ENCODE results near the gene TLE6.
A peak's percentile ranks its signal among the peaks of the same experiment; 100 is the strongest.
"Not testable (repeated sequence)": the region's sequence is repeated elsewhere in the genome, so short reads cannot be mapped to it uniquely, and the experiment has no call there.

Gene TLE6

DNA sequence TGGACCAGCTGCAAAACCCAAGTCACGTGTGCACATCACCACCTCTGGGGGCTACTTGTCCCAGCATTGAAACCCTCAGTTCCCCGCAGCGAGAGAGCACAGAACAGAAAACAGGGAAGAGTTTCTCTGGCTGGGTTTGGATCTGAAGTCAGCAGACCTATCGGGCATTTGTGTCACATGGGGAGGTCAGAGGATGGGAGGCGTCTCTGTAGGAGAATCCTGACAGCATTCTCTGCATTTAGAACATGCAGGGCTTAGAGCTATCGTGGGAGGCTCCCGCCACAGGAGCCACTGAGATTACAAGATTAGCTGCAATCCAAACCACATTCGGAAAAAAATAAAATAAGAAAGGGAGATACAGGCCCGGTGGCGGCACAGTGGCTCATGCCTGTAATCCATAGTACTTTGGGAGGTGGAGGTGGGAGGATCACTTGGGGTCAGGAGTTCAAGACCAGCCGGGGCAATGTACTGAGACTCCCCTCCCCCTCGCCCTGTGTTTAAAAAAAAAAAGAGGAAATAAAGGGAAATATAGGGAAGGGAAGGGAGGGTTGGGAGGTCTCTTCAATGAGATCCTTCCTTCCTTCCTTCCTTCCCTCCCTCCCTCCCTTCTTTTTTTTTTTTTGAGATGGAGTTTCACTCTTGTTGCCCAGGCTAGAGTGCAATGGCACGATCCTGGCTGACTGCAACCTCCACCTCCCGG, 2.9 kb upstream of the TLE6 start:
- no peak for DNase-seq

DNA sequence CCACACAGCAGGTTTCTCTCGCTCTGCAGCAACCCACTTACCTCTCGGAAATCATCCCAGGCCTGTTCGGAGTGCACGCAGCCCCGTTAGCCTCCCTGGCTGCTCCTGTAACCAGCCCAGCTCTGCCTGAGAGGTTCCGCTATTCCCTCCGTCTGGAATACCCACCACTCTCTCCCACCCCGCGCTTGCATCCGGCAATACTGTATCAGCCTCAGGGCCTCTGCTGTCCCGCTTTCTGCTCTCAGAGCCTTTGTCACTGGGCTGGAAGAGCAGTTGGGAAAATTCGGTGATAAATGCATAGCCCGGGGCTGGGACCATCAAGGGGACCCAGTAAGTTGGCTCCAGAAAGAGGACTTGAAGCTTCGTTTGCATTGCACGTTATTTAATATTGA, 759 bp upstream of the TLE6 start:
- DNase-seq, result no peak

DNA sequence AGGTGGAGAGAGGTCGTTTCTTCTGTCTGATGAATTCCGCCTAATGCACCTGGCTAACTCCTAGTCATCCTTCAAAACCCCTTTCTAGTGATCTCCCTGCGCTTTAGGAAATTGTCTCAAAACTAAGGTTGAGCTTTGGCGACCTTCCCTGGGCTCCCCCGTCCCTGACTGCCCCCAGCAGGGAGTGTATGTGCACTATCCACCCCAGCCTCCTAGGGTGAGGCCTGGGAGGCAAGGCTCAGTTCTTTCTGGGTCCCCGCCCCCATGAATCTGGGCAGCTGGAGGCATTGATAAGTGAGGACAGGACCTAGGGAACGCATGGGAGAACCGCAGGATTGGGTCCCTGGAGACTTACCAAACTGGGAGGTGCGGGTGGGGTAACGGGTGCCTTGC, 378 bp downstream of the TLE6 start:
- DNase-seq, result peak; percentile 4

DNA sequence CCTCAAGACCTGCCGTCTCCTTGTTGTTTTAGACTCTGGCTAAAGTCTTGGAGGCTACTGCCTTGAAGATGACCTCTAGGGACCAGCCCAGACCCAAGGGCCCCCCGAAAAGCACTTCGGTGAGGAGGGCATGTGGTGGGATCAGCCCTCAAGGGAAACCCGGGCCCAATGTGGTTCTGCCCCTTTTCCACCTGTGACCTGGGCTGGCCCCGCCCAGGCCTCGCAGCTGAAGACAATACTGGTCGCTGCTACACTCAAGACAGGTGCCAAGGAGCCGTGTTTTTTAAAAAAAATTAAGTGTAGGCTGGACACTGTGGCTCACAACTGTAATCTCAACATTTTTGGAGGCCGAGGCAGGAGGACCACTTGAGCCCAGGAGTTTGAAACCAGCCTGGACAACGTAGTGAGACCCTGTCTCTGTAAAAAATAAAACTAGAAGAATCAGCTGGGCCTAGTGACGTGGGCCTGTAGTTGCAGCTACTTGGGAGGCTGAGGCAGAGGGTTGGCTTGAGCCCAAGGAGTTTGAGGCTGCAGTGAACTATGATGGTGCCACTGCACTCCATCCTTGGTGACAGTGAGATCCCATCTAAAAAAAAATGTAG, 903 bp downstream of the TLE6 start:
- no peak for DNase-seq

DNA sequence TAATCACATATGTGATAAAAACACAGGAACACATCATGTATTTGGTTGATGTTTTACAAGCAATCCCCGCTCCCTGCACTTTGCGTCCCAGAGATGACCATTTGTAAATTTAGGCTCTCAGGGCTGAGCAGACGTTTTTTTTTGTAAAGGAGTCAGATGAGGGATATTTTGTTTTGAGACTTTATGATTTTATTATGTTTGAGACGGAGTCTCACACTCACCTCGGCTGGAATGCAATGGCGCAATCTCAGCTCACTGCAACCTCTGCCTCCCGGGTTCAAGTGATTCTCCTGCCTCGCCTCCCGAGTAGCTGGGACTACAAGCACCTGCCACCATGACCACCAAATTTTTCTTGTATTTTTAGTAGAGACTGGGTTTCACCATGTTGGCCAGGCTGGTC, 1.4 kb downstream of the TLE6 start:
- DNase-seq, result no peak

DNA sequence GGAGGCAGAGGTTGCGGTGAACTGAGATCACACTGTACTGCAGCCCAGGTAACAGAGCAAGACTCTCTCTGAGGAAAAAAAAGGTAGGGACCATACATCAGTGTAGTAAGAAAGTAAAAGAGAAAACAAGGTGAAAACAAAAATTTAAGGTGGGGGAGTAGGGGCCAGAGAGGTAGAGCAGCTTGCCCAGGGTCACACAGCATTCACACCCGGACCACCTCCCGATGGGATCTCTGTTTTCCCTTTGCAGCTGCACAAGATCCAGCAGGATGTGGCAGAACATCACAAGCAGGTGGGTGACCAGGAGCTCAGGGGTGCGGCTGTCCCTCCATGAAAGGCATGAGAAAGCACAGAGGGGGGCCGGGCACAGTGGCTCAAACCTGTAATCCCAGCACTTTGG, 4.5 kb downstream of the TLE6 start:
- no peak for DNase-seq

GRCh38 chr19:2982561-2982960, 5.2 kb downstream of the TLE6 start:
- DNase-seq, result no peak

GRCh38 chr19:2982983-2983350, 5.6 kb downstream of the TLE6 start:
- DNase-seq, result no peak

GRCh38 chr19:2983351-2984214, 6.2 kb downstream of the TLE6 start:
- DNase-seq, result no peak

- DNase-seq, result no peak
These were observed 6.8 kb downstream of the TLE6 start for GRCh38 chr19:2984215-2984528.

- no peak for DNase-seq
These were observed 9.7 kb downstream of the TLE6 start for GRCh38 chr19:2986951-2987524.

GRCh38 chr19:2987797-2988196, 10.4 kb downstream of the TLE6 start:
- no peak for DNase-seq

DNA sequence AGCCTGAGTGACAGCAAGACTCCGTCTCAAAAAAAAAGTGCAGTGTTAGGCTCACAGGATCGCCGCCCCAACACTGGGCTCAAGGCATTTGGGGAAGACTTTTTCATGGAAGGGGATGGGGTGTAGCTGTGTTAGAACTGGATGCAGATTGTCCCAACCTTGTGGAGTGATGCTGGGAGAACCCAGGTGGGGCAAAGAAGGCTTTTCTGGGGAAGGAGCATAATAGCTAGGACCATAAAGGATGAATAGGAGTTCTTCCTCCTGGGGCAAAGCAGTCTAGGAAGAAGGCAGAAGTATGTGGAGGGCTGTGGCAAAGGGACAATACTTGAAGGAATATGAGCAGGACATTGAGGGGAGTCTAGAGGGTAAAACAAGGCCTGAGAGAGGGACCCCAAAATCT, 11.2 kb downstream of the TLE6 start:
- no peak for DNase-seq

GRCh38 chr19:2989236-2989946, 12.0 kb downstream of the TLE6 start:
- DNase-seq, result no peak

- DNase-seq, result not testable (repeated sequence)
These were observed 15.0 kb downstream of the TLE6 start for GRCh38 chr19:2992333-2992732.

DNA sequence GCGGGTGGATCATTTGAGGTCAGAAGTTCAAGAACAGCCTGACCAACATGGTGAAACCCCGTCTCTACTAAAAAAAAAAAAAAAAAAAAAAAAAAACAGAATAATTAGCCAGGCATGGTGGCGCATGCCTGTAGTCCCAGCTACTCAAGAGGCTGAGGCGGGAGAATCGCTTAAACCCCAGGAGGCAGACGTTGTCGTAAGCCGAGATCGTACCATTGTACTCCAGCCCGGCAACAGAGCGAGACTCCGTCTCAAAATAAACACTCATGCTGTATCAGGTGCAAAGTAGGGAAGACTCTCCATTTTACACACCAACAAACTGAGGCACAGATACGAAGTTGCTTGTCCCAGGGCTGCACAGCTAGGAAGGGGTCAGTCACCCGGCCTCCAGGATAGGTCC, 15.6 kb downstream of the TLE6 start:
- no peak for DNase-seq

DNA sequence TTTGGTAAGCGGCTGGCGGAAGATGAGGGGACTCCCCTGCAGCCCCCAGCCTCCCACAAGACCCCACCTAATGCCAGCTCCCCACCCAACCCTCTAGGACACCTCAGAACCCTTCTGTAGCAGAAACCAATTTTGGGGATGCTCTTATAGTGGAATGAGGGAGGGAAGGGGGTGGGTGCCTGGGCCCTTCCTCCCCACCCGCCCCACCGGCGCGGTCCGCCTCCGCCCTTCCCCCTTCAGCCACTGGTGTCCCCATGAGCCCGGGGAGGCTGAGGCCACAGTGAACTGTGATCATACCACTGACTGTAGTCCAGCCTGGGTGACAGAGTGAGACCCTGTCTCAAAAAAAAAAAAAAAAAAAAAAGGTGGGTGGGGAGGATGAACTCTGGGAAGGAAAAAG, 16.2 kb downstream of the TLE6 start:
- DNase-seq, result no peak

GRCh38 chr19:2994588-2995131, 17.3 kb downstream of the TLE6 start:
- no peak for DNase-seq

- DNase-seq, result no peak
These were observed 20.4 kb downstream of the TLE6 start for GRCh38 chr19:2997720-2998119.

GRCh38 chr19:2998642-2999041, 21.3 kb downstream of the TLE6 start:
- no peak for DNase-seq

DNA sequence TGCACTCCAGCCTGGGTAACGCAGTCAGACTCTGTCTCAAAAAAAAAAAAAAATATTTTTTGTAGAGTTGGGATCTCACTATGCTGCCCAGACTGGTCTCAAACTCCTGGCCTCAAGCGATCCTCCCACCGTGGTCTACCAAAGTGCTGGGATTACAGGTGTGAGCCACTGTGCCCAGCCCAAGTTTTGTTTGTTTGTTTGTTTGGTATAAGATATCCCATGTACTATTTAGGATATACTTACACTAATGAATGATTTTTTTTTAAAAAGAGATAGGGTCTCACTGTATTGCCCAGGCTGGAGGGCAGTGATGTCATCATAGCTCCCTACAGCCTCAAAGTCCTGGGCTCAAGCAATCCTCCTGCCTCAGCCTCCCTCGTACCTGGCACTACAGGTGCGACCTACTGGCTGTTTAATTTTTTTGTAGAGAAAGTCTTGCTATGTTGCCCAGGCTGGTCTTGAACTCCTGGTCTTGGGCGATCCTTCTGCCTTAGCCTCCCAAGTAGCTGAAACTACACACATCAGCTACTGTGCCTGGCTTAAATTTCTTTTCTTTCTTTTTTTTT, 24.0 kb downstream of the TLE6 start:
- no peak for DNase-seq

DNA sequence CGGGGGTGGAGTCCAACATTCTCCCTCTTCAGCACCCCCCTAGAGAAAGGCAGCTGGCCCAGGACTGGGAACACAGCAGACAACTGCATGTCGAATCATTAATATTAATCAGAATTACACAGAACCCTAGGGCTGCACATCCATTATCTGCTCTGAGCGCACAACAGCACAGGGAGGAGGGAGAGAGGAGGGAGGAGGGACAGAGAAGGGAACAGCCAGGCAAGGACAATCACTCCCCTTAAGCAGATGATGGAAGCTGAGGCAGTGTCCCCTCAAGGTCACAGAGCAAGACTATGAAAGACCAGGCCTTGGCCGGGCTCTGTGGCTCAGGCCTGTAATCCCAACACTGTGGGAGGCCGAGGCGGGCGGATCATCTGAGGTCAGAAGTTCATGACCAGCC, 25.7 kb downstream of the TLE6 start:
- no peak for DNase-seq

- no peak for DNase-seq
These were observed 27.2 kb downstream of the TLE6 start for GRCh38 chr19:3004522-3004921.

All from central memory CD4-positive, alpha-beta T cell (primary cell).